Upper lobe of left lung (tissue), 6 donors: ENCODE data around the gene MYO18B. TPM values are rescaled to one million over a fixed set of nuclear protein-coding genes. Genes with fewer than 3 reads are reported as not detected.

Experiments used
- ATAC-seq, 2 donors: fragments of 200-7000 bp; cut with Tn5 transposase; one replicate each; pipeline ENCODE4 v1.9.1; 2022; ENCODE audit warnings: mild to moderate bottlenecking in 2 of 2, moderate library complexity in 2 of 2; ENCODE audit not compliant: low FRiP score in 2 of 2
- DNase-seq, 2 donors: peaks; one replicate each; pipeline ENCODE4 v3.0.0-alpha.2; 2019 to 2020
- H3K27ac ChIP-seq, 4 donors: fragments of 200-600 bp; sonication (generic); one replicate each; pipeline ENCODE4 v1.5.1; 2016 to 2019
- H3K27me3 ChIP-seq, 4 donors: fragments of 200-600 bp; sonication (generic); one replicate each; pipeline ENCODE4 v1.5.1; 2017 to 2019
- H3K36me3 ChIP-seq, 4 donors: fragments of 200-600 bp; sonication (generic); one replicate each; pipeline ENCODE4 v1.5.1; 2016 to 2019
- H3K4me1 ChIP-seq, 4 donors: fragments of 200-600 bp; sonication (generic); one replicate each; pipeline ENCODE4 v1.5.1; 2018 to 2019
- H3K4me3 ChIP-seq, 4 donors: fragments of 200-600 bp; sonication (generic); one replicate each; pipeline ENCODE4 v1.5.1; 2017 to 2019; ENCODE audit warnings: mild to moderate bottlenecking in 2 of 4, moderate library complexity in 1 of 4
- H3K9me3 ChIP-seq, 4 donors: fragments of 200-600 bp; sonication (generic); one replicate each; pipeline ENCODE4 v1.5.1; 2018 to 2019
- EP300 ChIP-seq, 4 donors: sonication (generic); formaldehyde crosslinking; IDR thresholded peaks; one replicate each; pipeline ENCODE4 v1.5.1; 2017; ENCODE audit warnings: antibody characterized with exemption in 4 of 4, control low read depth in 2 of 4
- POLR2A ChIP-seq, 4 donors: fragments of 450-650 bp; IDR thresholded peaks; one replicate each; pipeline ENCODE4 v1.5.1; 2016 to 2017; ENCODE audit warnings: antibody characterized with exemption in 4 of 4, mild to moderate bottlenecking in 2 of 4
- POLR2AphosphoS5 ChIP-seq, 2 donors: sonication (generic); formaldehyde crosslinking; IDR thresholded peaks; one replicate each; pipeline ENCODE4 v1.5.1; 2017; ENCODE audit warnings: antibody characterized with exemption in 2 of 2
- WGBS, 2 donors: methylation state at CpG; one replicate each; pipeline ENCODE4 v1.1.5; 2017 to 2018; 5-methylcytosine and 5-hydroxymethylcytosine counted together
- total RNA-seq, 6 donors: library from RNA; depleted of rRNA in 4 of 6; stranded (reverse); fragments of >200 nt in 4 of 6; gene quantifications; one replicate each; pipeline versions ENCODE4 v1.1.0 to v1.2.1, GENCODE V29; 2016 to 2021
- TF ChIP-seq, protein P1 (sequence below), 6 experiments: fragments of 450-650 bp in 4 of 6; fragments of 200-600 bp in 2 of 6; sonication (generic) in 2 of 6; IDR thresholded peaks; one replicate each; pipeline ENCODE4 v1.5.1; 2016 to 2019; ENCODE audit warnings: antibody characterized with exemption in 6 of 6
- donor health status: DM: no; HTN: no; CAD: no; lungs with moderate emphysema.
- donor health status: DM: no; HTN: yes; CAD: no; lungs with severe emphysema.

Gene MYO18B
- total RNA-seq, 6 donors from 2014 or later: 0.09 to 1.3 (median 0.17) TPM; not detected in 3

DNA sequence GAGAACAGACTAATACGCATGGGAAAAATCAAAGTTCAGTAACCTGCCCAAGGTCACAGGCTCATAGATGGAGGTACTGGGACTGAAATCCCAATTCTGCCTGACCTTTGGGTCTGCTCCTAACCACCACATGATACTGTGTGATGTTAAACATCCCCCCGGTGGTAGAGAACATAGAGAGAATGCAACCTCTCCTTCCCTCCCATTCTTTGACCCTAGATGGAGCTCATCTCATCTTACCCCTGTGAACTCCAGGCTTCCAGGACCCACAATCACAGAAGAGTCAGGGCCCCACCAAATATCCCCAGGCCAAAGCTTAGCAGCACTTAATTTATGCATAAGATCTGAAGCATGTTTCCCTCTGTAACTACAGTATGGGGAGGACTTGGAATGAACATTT, 198.5 kb downstream of the MYO18B start:
- ATAC-seq (no peak), DNase-seq (no peak)
- Histone ChIP-seq H3K27me3 (no peaks in the 10 kb centered on the region), H3K27ac (no peak overlapping the region), H3K36me3 (no peaks in the 10 kb centered on the region), H3K9me3 (no peaks in the 10 kb centered on the region), H3K4me1 (no peaks in the 10 kb centered on the region), H3K4me3 (no peak overlapping the region)
- TF ChIP-seq POLR2A (IDR thresholded peaks at IDR 0.05) (no peak), POLR2AphosphoS5 (IDR thresholded peaks at IDR 0.05) (no peak), EP300 (IDR thresholded peaks at IDR 0.05) (no peak)
- TF ChIP-seq, protein P1, sequence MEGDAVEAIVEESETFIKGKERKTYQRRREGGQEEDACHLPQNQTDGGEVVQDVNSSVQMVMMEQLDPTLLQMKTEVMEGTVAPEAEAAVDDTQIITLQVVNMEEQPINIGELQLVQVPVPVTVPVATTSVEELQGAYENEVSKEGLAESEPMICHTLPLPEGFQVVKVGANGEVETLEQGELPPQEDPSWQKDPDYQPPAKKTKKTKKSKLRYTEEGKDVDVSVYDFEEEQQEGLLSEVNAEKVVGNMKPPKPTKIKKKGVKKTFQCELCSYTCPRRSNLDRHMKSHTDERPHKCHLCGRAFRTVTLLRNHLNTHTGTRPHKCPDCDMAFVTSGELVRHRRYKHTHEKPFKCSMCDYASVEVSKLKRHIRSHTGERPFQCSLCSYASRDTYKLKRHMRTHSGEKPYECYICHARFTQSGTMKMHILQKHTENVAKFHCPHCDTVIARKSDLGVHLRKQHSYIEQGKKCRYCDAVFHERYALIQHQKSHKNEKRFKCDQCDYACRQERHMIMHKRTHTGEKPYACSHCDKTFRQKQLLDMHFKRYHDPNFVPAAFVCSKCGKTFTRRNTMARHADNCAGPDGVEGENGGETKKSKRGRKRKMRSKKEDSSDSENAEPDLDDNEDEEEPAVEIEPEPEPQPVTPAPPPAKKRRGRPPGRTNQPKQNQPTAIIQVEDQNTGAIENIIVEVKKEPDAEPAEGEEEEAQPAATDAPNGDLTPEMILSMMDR (IDR thresholded peaks at IDR 0.05): no peak
- WGBS, 2 donors: 78 to 83% methylated on average over 2 of the region's 2 CpGs

DNA sequence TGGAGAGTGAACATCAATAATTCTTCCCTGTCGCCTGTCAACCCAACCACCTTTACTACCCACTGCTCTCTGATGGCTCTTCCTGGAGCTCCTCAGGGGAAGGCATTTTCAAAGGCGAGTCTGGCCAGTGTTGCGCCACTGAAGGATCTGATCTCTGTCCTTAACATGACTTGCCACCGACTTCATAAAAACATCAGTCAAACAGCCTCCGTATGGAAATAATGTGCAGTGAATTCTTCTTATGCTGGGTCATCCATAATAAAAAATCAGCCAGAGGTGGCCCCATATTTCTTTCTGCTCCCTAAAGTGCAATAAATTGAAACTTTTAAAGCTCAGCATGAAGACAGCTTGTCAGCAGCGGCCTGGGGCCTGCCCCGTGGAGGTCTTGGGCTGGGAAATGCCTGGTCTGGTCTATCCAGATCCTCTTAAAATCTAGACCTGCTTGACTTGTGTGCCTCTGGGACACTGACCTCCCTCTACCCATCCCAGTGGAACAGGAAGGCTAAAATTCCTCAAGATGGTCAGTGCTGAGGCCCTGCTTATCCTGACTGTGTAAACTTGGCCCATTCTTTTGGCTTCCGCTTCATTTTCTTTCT, 199.5 kb downstream of the MYO18B start:
- ATAC-seq: no peak
- peak in 1 of 2 donors; percentile 13 for DNase-seq
- no peak overlapping the region for H3K27ac ChIP-seq
- H3K36me3 ChIP-seq: no peaks in the 10 kb centered on the region
- TF ChIP-seq EP300 (IDR thresholded peaks at IDR 0.05) (no peak), POLR2AphosphoS5 (IDR thresholded peaks at IDR 0.05) (no peak), POLR2A (IDR thresholded peaks at IDR 0.05) (no peak)
- TF ChIP-seq, protein P1 (IDR thresholded peaks at IDR 0.05): no peak
- no peaks in the 10 kb centered on the region for H3K27me3 ChIP-seq
- WGBS, 2 donors: 52 to 71% methylated on average over 8 of the region's 8 CpGs
- no peak overlapping the region for H3K4me3 ChIP-seq
- no peaks in the 10 kb centered on the region for H3K9me3 ChIP-seq
- no peaks in the 10 kb centered on the region for H3K4me1 ChIP-seq

DNA sequence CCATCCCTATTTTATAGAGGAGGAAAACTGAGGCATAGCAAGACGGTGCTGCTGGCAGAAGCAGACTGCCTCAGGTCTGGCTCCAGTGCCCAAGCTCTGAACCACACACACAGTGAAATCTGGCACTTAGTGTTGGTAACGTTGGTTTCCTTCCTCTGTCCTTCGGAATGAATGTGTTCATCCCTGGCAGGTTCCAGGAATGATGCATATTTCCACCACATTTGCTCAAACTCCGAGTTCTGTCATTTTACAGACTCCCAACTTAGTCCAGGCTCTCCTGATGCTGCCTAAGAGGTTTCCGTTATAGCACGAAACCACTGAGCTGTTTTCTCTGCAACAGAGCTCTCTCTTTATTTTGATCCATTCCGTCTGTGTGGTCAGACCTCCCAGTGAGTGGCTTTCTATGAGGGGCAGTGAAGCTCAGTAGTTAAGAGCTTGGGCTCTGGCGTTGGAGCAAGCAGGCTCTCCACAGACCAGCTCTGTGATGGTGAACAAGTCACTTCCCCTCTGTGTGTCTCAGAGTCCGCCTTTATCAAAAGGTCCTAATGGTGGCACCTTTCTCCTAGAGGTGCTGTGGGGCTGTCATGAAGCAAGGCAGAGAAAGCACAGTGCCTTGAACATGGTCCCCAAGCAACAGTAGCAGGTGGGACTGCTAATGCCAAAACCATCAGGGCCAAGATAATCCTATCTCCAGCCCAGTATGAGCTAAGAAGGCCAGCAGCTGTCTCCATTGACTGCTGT, 200.3 kb downstream of the MYO18B start:
- no peak for TF ChIP-seq EP300 (IDR thresholded peaks at IDR 0.05)
- TF ChIP-seq, protein P1 (IDR thresholded peaks at IDR 0.05): no peak
- Histone ChIP-seq H3K9me3 (no peaks in the 10 kb centered on the region), H3K36me3 (no peaks in the 10 kb centered on the region), H3K27ac (no peak overlapping the region), H3K4me3 (no peak overlapping the region), H3K27me3 (no peaks in the 10 kb centered on the region), H3K4me1 (no peaks in the 10 kb centered on the region)
- ATAC-seq (peak in 1 of 2 donors; percentile 16), DNase-seq (no peak)
- 60 to 68% methylated on average over 7 to 9 of the region's 9 CpGs for WGBS, 2 donors

DNA sequence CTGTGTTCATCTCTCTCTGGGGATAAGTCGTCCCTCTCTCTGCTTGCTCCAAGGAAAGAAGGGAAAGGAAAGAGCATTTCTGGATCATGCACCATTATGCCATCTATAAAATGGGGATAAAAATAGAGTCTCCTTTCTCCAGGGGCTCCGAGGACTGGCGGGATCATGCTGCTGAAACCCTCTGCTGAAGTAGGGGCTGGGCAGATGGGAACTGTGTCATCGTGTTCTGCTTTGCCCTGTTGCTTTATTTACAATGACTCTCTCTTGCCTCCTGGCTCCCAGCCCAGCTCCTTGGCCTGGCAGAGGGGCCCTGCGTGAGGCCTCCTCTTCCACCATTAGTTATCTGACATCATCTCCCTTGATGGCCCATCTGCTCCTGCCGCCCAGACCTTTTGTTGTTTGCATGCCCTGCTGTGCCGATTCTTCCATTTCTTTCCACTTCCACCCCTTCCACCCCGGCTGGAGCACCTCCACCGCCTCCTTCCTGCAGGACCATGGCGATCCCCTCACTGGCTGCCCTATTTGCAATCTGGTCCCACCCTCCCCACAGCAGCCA, 200.9 kb downstream of the MYO18B start:
- Histone ChIP-seq H3K36me3 (no peaks in the 10 kb centered on the region), H3K9me3 (no peaks in the 10 kb centered on the region), H3K27ac (no peak overlapping the region), H3K27me3 (no peaks in the 10 kb centered on the region), H3K4me3 (no peak overlapping the region), H3K4me1 (no peaks in the 10 kb centered on the region)
- no peak for DNase-seq
- 33 to 37% methylated on average over 10 of the region's 10 CpGs for WGBS, 2 donors
- no peak for ATAC-seq
- TF ChIP-seq EP300 (IDR thresholded peaks at IDR 0.05) (no peak), POLR2A (IDR thresholded peaks at IDR 0.05) (no peak), POLR2AphosphoS5 (IDR thresholded peaks at IDR 0.05) (no peak)
- TF ChIP-seq, protein P1 (IDR thresholded peaks at IDR 0.05): no peak
